ENCODE measurements around the gene FMN1.

The FMN1 gene

GRCh38 chr15:33051528-33051927, 143.0 kb downstream of the FMN1 start:
- H3K9me3 Mint-ChIP-seq, result no peaks in the 10 kb centered on the region
- H3K27me3 Mint-ChIP-seq, result peaks cover 2% of the 10 kb centered on the region
- peaks cover 7% of the 10 kb centered on the region for H3K4me1 Mint-ChIP-seq
- H3K4me3 Mint-ChIP-seq, result no peak overlapping the region
- peaks cover 3% of the 10 kb centered on the region for H3K36me3 Mint-ChIP-seq
- H3K27ac Mint-ChIP-seq, result no peak overlapping the region

DNA sequence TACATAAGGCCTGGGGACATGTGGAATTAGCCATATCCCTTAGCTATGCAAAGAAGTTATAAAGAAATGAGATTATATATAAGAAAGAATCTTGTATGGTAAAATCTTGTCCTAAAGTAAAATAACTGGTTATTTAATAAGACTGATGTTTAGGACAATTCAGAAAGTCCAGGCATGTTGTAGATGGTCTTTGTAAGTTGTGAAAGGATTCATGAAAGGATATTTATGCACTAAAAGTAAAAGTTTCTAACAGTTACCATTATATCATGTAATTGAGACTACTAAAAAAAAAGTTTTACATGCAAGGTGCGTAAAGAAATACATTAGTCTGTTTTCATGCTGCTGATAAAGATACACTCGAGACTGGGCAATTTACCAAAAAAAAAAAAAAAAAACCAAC, 146.3 kb downstream of the FMN1 start:
- peaks cover under 1% of the 10 kb centered on the region for H3K9me3 Mint-ChIP-seq
- peaks cover 3% of the 10 kb centered on the region for H3K36me3 Mint-ChIP-seq
- H3K4me1 Mint-ChIP-seq, result peaks cover 8% of the 10 kb centered on the region
- no peak overlapping the region for H3K27ac Mint-ChIP-seq
- no peak overlapping the region for H3K4me3 Mint-ChIP-seq
- H3K27me3 Mint-ChIP-seq, result no peaks in the 10 kb centered on the region

- no peak overlapping the region for H3K27ac Mint-ChIP-seq
- no peaks in the 10 kb centered on the region for H3K27me3 Mint-ChIP-seq
- H3K36me3 Mint-ChIP-seq, result peaks cover 3% of the 10 kb centered on the region
- peaks cover 12% of the 10 kb centered on the region for H3K9me3 Mint-ChIP-seq
- H3K4me1 Mint-ChIP-seq, result peaks cover 8% of the 10 kb centered on the region
- H3K4me3 Mint-ChIP-seq, result no peak overlapping the region
Observed at GRCh38 chr15:33047077-33047476, 147.4 kb downstream of the FMN1 start.

DNA sequence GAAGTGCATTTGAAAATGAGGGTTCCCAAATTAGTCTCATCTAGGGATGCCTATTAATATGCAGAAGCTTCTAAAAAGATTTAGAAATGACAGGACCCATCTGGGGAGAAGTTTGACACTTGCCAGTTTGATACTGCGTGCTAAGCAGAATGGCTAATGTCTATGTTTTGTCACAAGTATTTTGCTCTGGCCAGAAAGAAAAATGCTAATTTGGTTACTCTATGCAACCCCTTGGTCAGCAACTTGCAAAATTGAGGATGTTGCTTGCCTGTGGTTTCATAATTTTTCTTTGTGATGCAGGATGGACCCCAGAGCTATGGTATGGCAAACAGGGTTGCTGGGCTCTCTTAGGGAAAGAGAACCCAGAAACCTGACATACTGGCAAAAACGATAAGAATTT, 148.2 kb downstream of the FMN1 start:
- Mint-ChIP-seq H3K27ac (no peak overlapping the region), H3K27me3 (no peaks in the 10 kb centered on the region), H3K36me3 (peaks cover 3% of the 10 kb centered on the region)

DNA sequence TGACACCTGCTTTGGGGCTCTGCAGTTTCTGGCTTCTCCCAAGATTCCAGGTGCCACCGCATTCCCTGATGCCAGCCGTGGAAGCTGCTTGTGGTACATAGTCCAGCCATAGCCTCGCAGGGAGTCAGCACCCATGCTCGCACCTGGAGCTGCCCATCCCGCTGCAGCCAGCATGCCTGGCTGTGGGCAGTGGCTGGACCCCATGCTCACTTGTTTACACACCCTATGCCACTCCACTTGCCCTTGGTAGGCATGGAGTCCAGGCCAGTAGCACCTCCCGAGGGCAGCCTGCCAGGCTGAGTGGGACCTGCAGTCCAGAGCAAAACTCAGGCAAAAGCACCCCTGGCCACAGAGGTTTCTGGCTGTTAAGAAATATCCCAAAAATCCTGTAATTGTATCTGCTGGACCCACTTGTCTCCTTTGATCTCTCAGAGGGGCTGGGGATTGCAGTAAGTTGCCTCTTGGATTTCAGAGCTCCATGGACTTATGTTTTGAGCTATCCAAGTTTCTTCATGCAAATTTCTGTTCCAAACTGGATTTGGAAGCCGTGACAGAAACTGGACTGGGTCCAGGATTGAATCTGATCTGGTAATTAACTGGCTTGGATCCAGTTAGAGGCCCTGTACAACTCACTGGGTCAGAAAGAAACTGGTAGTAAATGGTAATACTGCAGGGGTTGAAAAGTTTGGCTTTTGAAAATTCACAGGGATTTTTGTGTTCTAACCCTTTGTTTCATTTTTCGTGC, 149.3 kb downstream of the FMN1 start:
- Mint-ChIP-seq H3K27ac (no peak overlapping the region), H3K36me3 (peaks cover 3% of the 10 kb centered on the region), H3K9me3 (peaks cover 12% of the 10 kb centered on the region), H3K4me1 (peaks cover 8% of the 10 kb centered on the region), H3K27me3 (peaks cover under 1% of the 10 kb centered on the region), H3K4me3 (no peak overlapping the region)

More for the DNA sequence above, 148.2 kb downstream of the FMN1 start:
- Mint-ChIP-seq H3K9me3 (peaks cover 12% of the 10 kb centered on the region), H3K4me1 (peaks cover 8% of the 10 kb centered on the region), H3K4me3 (no peak overlapping the region)

- peaks cover 8% of the 10 kb centered on the region for H3K4me1 Mint-ChIP-seq
- peaks cover 3% of the 10 kb centered on the region for H3K36me3 Mint-ChIP-seq
- H3K27me3 Mint-ChIP-seq, result peaks cover 6% of the 10 kb centered on the region
- no peak overlapping the region for H3K4me3 Mint-ChIP-seq
- H3K27ac Mint-ChIP-seq, result no peak overlapping the region
- peaks cover 12% of the 10 kb centered on the region for H3K9me3 Mint-ChIP-seq
Observed at GRCh38 chr15:33044598-33044997, 149.9 kb downstream of the FMN1 start.

- H3K4me1 Mint-ChIP-seq, result peaks cover 8% of the 10 kb centered on the region
- peaks cover 12% of the 10 kb centered on the region for H3K9me3 Mint-ChIP-seq
- no peak overlapping the region for H3K27ac Mint-ChIP-seq
- H3K27me3 Mint-ChIP-seq, result peaks cover 6% of the 10 kb centered on the region
- peaks cover 3% of the 10 kb centered on the region for H3K36me3 Mint-ChIP-seq
- H3K4me3 Mint-ChIP-seq, result no peak overlapping the region
Observed at GRCh38 chr15:33043636-33044035, 150.9 kb downstream of the FMN1 start.

GRCh38 chr15:33040496-33040895, 154.0 kb downstream of the FMN1 start:
- Mint-ChIP-seq H3K4me3 (no peak overlapping the region), H3K36me3 (no peaks in the 10 kb centered on the region), H3K9me3 (peaks cover 12% of the 10 kb centered on the region)

GRCh38 chr15:33034588-33034987, 159.9 kb downstream of the FMN1 start:
- H3K36me3 Mint-ChIP-seq, result no peaks in the 10 kb centered on the region
- no peak overlapping the region for H3K27ac Mint-ChIP-seq
- peaks cover 2% of the 10 kb centered on the region for H3K27me3 Mint-ChIP-seq
- no peaks in the 10 kb centered on the region for H3K9me3 Mint-ChIP-seq
- H3K4me3 Mint-ChIP-seq, result no peak overlapping the region
- H3K4me1 Mint-ChIP-seq, result no peaks in the 10 kb centered on the region

More at GRCh38 chr15:33040496-33040895, 154.0 kb downstream of the FMN1 start:
- Mint-ChIP-seq H3K27me3 (peaks cover 6% of the 10 kb centered on the region), H3K4me1 (no peaks in the 10 kb centered on the region), H3K27ac (no peak overlapping the region)

DNA sequence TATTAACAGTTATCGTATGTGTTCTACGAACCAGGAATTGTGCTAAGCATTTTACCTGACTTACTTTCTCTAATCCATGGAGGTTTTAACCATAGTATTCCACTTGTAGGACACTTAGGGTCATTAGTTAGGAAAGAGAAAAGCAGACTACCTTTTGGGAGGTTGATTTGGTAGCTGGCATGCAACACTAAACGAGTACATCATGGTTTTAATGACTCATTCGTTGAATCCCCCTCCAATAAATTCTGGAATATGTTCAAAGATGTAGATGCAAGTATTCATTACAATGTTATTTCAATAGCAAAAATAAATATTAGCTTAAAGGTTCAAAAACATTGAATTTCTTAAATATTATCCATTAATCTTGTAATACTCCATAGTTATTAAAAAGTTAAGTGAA, 162.5 kb downstream of the FMN1 start:
- Mint-ChIP-seq H3K4me3 (no peak overlapping the region), H3K4me1 (no peaks in the 10 kb centered on the region), H3K9me3 (no peaks in the 10 kb centered on the region), H3K27me3 (peaks cover 2% of the 10 kb centered on the region), H3K36me3 (no peaks in the 10 kb centered on the region), H3K27ac (no peak overlapping the region)

GRCh38 chr15:33031324-33031821, 163.1 kb downstream of the FMN1 start:
- H3K36me3 Mint-ChIP-seq, result no peaks in the 10 kb centered on the region
- H3K4me3 Mint-ChIP-seq, result no peak overlapping the region
- H3K27ac Mint-ChIP-seq, result no peak overlapping the region
- H3K9me3 Mint-ChIP-seq, result no peaks in the 10 kb centered on the region
- peaks cover 2% of the 10 kb centered on the region for H3K27me3 Mint-ChIP-seq
- no peaks in the 10 kb centered on the region for H3K4me1 Mint-ChIP-seq

GRCh38 chr15:33030315-33030714, 164.2 kb downstream of the FMN1 start:
- Mint-ChIP-seq H3K27me3 (peaks cover 2% of the 10 kb centered on the region), H3K4me3 (no peak overlapping the region)

DNA sequence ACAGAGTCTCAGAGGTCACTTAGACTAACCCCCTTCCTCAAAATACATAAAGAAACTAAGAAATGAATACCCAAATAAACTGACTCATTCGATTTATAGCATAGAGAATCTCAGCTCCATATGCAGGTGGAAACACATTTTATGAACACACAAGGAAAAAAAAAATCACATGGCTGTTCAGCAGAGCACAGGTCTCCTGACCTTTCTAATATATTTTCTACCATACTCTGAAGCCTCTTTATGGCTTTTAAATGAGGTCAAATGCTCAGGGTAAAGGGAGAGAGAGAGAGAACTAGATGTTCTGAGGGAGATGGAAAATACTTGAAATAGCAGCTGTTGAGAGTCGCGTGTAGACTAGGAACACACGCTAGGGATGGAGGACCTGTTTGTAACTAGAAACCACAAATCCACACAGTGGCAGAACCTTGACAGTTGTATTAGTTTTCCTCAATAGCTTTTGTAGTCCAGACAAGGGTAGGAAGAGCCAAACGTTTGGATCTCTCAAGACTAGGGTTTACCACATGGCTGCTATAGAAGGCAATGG, 165.3 kb downstream of the FMN1 start:
- H3K4me3 Mint-ChIP-seq, result no peak overlapping the region
- no peaks in the 10 kb centered on the region for H3K36me3 Mint-ChIP-seq
- H3K4me1 Mint-ChIP-seq, result no peaks in the 10 kb centered on the region
- H3K27me3 Mint-ChIP-seq, result peaks cover 2% of the 10 kb centered on the region
- H3K9me3 Mint-ChIP-seq, result no peaks in the 10 kb centered on the region
- H3K27ac Mint-ChIP-seq, result no peak overlapping the region

More at GRCh38 chr15:33030315-33030714, 164.2 kb downstream of the FMN1 start:
- Mint-ChIP-seq H3K4me1 (no peaks in the 10 kb centered on the region), H3K27ac (no peak overlapping the region), H3K36me3 (no peaks in the 10 kb centered on the region), H3K9me3 (no peaks in the 10 kb centered on the region)

- H3K4me3 Mint-ChIP-seq, result no peak overlapping the region
- no peaks in the 10 kb centered on the region for H3K9me3 Mint-ChIP-seq
- no peak overlapping the region for H3K27ac Mint-ChIP-seq
- H3K4me1 Mint-ChIP-seq, result no peaks in the 10 kb centered on the region
- H3K27me3 Mint-ChIP-seq, result no peaks in the 10 kb centered on the region
- H3K36me3 Mint-ChIP-seq, result no peaks in the 10 kb centered on the region
Observed at GRCh38 chr15:33028495-33028894, 166.0 kb downstream of the FMN1 start.

DNA sequence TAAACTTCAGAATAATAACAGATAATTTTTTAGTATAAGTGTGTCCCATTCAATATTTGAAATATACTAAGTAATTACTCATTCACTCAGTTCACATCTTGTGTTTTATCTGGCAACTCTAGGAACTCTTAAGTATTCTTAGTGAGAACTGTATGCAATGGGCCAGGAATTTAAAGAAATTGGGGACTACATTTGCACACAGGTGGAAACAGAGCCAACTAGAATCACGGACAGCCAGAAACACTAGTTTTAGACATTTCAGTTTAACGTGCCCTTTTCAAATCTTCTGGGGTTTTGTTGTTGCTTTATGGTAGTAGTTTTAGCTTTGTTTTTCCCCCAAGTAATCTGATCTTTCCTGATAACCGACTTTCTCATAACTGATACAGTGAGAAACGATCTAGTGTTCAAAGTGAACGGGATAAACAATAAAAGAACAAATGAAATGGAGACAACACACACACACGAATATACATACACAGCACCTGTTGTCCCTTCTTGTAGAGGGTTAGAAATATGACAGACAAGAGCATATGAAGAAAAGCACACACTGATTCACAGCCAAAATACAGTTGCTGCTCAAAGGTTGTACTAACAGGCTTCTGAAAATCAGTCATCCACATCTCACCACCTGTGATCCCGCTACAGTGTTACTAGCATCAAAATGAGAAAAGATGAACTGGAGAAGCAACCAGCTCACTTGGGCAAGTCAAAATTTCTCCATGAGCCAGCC, 167.0 kb downstream of the FMN1 start:
- Mint-ChIP-seq H3K4me1 (no peaks in the 10 kb centered on the region), H3K27me3 (no peaks in the 10 kb centered on the region), H3K36me3 (no peaks in the 10 kb centered on the region), H3K4me3 (no peak overlapping the region), H3K27ac (no peak overlapping the region), H3K9me3 (no peaks in the 10 kb centered on the region)

- Mint-ChIP-seq H3K27ac (no peak overlapping the region), H3K9me3 (no peaks in the 10 kb centered on the region), H3K4me3 (no peak overlapping the region), H3K36me3 (no peaks in the 10 kb centered on the region), H3K4me1 (no peaks in the 10 kb centered on the region), H3K27me3 (peaks cover 2% of the 10 kb centered on the region)
Observed at GRCh38 chr15:33026614-33027013, 167.9 kb downstream of the FMN1 start.
